HG03521 (cell line): ENCODE data around the gene CKMT2.

Experiments
- ATAC-seq: cut with Tn5 transposase; IDR thresholded peaks from one replicate; pipeline ENCODE4 v1.9.1; 2021; ENCODE audit warnings: mild to moderate bottlenecking, moderate library complexity; ENCODE audit not compliant: unreplicated experiment

Gene CKMT2

GRCh38 chr5:81233080-81233634 is at the start of gene CKMT2:
Gene CKMT2, plus strand, starts transcription at chr5:81233322. Its CDS starts 17,811 bp downstream, at chr5:81251133.
- no peak for ATAC-seq

DNA sequence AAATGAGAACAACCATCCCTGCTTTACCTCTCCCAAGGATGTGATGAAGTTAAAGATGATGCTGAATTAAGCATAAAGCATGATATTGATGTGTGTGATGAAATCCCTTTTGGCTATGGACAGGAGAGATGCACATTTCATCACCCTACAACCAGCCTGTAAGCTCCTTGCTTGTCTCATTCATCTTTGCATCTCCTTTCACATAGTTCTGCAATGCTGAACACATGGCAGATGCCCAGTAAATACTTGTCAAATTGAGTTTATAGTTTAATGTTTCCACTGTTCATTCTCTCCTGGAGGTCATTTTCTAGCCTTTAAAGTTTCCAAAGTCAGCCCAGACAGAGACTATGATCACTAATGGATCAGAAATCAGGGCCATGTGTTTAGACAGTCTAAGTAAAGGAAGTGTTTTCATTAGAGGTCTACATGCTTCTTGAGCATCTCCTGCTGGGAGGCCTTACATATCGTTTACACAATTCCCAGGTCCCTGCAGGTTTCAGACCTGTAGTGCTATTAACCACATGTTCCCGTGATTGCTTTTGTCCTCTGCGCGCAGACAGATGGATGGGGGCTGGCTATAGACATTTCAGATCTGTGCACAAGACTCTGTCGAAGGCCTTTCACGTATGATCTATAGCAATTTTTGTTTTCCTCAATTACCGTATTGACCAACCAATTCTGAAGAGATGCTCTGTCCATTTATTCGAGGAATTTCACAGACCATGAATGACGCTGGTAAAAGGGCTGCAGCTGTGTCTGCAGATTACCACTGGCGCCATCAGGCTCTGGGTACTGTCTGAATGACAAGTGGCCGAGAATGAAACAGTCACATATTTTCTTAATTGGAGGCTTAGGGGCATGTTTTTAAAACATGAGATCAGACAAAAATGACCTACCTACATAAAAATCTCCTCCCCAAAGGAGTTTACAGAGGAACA is 49.0 kb upstream of the CKMT2 start:
- no peak for ATAC-seq

GRCh38 chr5:81184749-81185110 is 48.4 kb upstream of the CKMT2 start:
- no peak for ATAC-seq

GRCh38 chr5:81187885-81188284 is 45.2 kb upstream of the CKMT2 start:
- no peak for ATAC-seq

GRCh38 chr5:81188962-81189361 is 44.2 kb upstream of the CKMT2 start:
- ATAC-seq, result no peak

GRCh38 chr5:81189875-81190498 is 43.1 kb upstream of the CKMT2 start:
- no peak for ATAC-seq

DNA sequence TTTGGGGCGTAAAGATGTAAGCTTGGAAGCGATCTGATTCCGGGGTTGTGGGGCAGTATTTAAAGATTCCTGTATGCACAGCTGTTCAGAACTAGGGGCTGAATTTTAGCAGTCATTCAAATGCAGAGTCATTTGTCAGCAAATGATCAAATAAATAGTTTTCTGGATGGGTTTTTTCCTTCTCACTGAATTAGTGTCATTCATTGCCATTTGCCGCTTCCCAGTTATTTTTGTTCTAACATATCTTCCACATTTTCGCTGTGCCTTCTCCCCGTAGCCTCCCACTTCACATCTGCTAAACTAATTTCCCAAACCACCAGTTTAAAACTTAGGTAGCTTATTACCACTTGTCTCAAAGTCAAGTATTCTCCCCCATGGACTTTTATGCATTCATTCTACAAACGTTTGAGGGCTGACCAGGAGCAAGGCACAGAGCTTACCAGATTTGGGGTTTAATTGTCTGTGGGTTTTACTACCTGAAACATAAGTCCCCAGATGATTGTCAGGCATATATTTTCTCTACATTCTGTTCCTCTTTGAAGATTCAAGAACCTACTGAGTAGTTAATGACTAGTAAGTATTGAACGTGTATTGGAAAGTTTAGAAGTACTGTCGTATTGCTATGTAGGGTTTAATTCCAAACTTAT is 41.3 kb upstream of the CKMT2 start:
- ATAC-seq, result no peak

- no peak for ATAC-seq
Observed at GRCh38 chr5:81192373-81192750, 40.8 kb upstream of the CKMT2 start.

DNA sequence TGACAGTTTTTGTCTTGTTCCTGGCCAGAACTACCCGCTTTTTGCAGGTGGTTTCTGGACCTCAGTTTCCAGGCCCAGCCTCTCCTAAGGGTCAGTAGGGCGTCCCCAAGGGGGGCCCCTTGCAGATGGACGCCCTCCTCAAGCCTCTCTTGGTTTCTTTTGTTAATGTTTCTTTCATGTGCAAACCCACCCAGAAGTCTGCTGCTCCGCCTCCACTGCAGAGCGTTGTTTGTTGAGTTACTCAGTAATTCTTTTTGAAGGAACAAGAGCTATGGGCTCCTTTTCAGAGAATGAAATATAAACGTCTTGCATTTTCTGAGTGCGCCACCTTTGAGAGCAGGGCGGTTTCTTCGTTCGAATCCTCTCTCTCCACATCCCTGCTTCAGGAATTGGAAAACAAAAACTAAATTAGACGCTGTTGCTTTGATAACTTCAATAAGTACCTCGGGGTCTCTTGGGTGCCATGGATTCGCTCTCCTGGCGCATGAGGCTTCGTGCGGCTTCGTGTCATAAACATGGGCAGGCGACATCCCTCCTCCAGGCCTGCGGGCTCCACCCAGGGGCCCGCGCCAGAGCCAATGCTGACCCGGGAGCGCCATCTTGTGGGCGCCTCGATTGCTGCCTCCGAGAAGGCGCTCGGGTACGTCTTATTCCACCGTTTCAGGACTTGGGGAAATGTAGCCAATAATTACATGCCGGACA is 38.3 kb upstream of the CKMT2 start:
- peak; percentile 95 for ATAC-seq

DNA sequence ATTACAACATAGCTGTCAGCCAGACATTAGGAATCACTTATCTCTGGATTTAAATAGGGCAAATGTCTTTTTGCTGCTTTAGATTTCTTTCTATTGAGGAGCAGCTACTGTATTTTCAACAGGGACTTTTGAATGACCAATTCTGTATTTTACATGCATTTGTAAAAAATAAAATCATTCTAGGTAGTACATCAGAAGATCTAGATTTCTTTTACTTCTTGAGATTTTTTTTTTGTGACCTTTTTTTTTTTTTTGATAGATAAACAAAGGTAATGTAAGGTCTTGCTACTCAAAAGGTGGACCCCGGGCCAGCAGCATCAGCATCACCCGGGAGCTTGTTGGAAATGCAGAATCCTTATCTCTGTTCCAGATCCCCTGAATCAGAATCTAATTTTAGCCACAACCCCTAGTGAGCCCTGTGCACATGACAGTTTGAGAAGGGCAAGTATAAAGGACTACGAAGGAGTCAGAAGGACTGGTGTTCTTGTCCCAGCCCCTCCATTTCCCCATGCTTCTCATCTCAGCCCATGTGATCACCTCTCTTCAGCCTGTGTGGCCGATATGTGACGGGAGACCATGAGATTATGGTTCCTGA is 37.7 kb upstream of the CKMT2 start:
- ATAC-seq, result no peak

DNA sequence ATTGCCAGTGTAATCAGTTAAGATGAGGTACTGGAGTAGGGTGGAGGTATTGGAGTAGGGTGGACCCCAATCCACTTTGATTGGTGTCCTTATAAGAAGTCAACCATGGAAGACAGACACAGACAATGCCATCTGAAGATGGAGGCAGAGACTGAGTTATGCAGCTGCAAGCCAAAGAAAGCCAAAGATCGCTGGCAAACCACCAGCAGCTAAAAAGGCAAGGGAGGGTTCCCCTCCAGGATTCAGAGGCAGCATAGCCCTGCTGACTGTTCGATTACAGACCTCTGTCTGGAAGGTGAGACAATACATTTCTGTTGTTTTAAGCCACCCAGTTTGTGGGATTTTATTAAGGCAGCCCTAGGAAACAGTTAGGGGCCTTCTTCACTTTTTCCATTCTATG is 30.5 kb upstream of the CKMT2 start:
- no peak for ATAC-seq

DNA sequence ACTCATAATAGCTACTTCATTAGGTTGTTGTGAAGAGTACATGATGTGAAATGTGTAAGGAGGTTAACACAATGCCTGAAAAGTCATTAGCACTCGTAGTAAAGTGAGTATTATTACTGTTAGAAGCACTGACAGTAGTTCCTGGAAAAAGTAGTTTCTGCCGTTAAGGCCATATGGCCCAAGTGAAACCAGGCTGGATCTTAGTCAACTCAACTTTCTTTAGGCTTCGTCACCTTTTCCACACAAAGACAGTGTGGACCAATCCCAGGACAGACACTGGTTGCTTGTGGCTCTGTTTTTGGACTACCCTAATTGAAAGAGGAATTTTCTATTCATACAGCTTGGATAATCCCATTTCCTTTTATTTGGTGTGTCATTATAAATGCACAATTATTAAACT is 29.4 kb upstream of the CKMT2 start:
- no peak for ATAC-seq

DNA sequence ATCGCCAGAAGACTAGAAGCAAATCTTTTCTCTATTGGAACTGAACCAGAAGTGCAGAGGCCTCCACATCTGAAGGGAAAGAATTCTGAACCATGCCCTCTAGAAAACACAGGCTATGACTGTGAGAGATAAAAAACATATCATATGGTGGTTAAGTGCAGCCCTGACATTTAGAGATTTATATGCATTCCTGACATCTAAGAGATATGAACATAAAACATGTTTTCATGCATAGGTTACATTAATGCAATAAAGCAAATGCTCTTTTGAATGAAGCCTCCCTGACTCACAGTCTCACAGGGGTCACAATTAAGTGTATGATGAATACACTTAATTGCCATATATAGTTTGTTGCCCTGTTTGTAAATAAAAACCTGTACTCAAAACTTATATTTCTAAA is 28.9 kb upstream of the CKMT2 start:
- no peak for ATAC-seq

GRCh38 chr5:81205058-81205457 is 28.1 kb upstream of the CKMT2 start:
- no peak for ATAC-seq

- no peak for ATAC-seq
Observed at GRCh38 chr5:81207009-81207408, 26.1 kb upstream of the CKMT2 start.

DNA sequence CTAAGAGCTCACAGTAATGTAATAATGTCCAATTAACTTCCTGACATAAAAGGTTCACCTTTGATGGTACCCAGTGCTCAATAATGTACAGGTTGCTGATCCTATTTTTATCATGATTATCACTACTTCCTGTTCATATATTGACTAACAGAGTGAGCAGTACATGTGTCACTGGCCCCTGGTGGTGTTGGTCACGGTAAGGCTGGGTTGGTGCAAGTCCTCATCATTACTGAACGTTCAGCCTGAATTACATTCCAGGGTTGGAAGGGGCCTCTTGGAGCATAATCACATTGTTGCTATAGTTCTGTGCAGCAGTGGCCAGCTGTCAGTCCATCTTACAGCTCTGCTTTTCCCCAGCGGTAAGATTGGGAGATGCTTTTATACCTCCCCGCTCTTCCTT is 24.2 kb upstream of the CKMT2 start:
- no peak for ATAC-seq

DNA sequence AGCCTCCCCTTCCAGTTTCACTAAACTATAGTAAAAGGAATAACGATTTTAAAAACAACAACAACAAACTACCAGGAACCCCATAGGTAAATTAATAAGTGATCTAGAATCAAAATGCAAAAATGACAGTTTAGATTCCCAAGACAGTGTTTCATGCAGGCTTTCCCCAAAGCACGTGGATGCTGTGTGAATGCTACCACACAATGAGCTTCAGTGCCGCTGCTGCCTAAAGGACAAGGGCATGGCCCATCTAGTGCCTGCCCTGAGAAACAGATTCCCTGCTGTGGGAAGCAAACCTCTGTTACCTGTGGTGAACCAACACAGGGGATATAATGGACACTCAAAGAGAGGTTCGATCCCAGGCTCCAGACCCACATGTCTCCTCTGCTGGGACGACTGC is 23.7 kb upstream of the CKMT2 start:
- ATAC-seq, result no peak

DNA sequence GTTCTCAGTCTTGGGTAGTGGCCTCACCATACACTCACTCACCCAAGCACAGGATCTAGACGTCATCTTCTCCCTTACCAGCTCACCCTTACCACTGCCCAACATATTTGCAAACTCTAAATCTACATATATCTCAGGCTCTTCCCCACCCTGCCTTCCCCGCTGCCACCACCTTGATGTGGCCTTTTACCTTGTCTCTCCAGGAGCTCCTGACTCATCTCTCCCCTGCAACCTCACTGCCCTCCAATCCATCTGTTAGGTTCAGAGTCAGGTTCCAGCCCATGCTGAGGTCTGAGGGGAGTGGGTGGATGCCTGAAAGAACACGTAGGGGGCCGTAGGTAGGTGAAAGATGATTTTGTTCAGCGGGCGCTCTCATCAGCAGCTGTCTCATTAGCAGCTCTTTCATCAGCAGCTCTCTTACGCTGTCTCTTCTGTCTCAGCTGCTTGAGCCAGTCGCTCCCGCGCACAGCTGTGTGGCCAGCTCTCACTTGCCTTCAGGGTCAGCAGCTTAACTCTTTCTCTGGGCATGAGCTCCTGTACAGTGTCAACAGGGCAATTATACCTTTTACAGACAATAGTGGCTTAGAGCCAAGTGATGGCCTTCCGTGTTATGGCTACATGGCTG is 23.1 kb upstream of the CKMT2 start:
- no peak for ATAC-seq

- ATAC-seq, result peak; percentile 56
Observed at GRCh38 chr5:81212211-81212751, 20.8 kb upstream of the CKMT2 start.

GRCh38 chr5:81213070-81213469 is 20.1 kb upstream of the CKMT2 start:
- ATAC-seq, result no peak
